Kidney (tissue), 14 donors: ENCODE data around the gene MAP2K7. TPM values are rescaled to one million over a fixed set of nuclear protein-coding genes. Genes with fewer than 3 reads are reported as not detected.

ENCODE experiments used
- DNase-seq, 5 donors: peaks; one replicate each; pipeline ENCODE4 v3.0.0-alpha.2; 2013 to 2020
- FAIRE-seq: peaks from 2 replicates; lab custom pipeline; 2012; peaks lifted over from hg19 to GRCh38; lab: Jason Lieb, UNC
- H3K27ac ChIP-seq, 2 donors: one replicate each; pipeline ENCODE4 v1.7.0; 2013; ENCODE audit warnings: low read depth in 2 of 2, low read length in 2 of 2, inconsistent platforms in 1 of 2
- H3K27me3 ChIP-seq: one replicate; pipeline ENCODE4 v1.7.1; 2013; ENCODE audit warnings: low read length, inconsistent platforms; ENCODE audit not compliant: control insufficient read depth, insufficient read depth
- H3K36me3 ChIP-seq, 3 donors: one replicate each; pipeline versions ENCODE4 v1.7.0 to v1.7.1; 2013; ENCODE audit warnings: low read length in 3 of 3, control low read depth in 1 of 3, inconsistent platforms in 1 of 3; ENCODE audit not compliant: insufficient read depth in 3 of 3, control insufficient read depth in 2 of 3
- H3K4me1 ChIP-seq, 3 donors: one replicate each; pipeline versions ENCODE4 v1.7.0 to v1.7.1; 2013; ENCODE audit warnings: low read length in 3 of 3, inconsistent platforms in 1 of 3, low read depth in 1 of 3; ENCODE audit not compliant: control insufficient read depth in 2 of 3, insufficient read depth in 2 of 3
- H3K4me3 ChIP-seq, 3 donors: one replicate each; pipeline versions ENCODE4 v1.7.0 to v1.8.1; 2013; ENCODE audit warnings: low read length in 3 of 3, control low read depth in 1 of 3, inconsistent platforms in 1 of 3
- H3K9ac ChIP-seq, 3 donors: one replicate each; pipeline versions ENCODE4 v1.7.0 to v1.7.1; 2013; ENCODE audit warnings: low read length in 3 of 3, control low read depth in 1 of 3, inconsistent platforms in 1 of 3
- H3K9me3 ChIP-seq, 3 donors: one replicate each; pipeline versions ENCODE4 v1.7.0 to v1.7.1; 2013; ENCODE audit warnings: low read length in 3 of 3, control low read depth in 1 of 3, inconsistent platforms in 1 of 3; ENCODE audit not compliant: control insufficient read depth in 2 of 3, insufficient read depth in 1 of 3
- intact Hi-C: fragments of 100-400 bp; cut with DNase I; formaldehyde crosslinking; loops from one replicate; pipeline ENCODE4 v1.11.1; 2022
- polyA plus RNA-seq: library from polyadenylated mRNA; stranded (reverse); fragments of 350-450 nt; fragmentation: Illumina TruSeq; extraction: RNeasy Lipid Tissue Mini Kit (QIAGEN cat#74804); gene quantifications from one replicate; pipeline ENCODE4 v1.2.3, GENCODE V29; 2014; ENCODE audit warnings: low read depth, low replicate concordance; ENCODE audit not compliant: insufficient read depth
- total RNA-seq: library from RNA; stranded (reverse); fragmentation: NEBNext Ultra II Directional; extraction: Animal tissue kit (Norgen Biotek cat#: 25700); gene quantifications from one replicate; pipeline ENCODE4 v1.2.1, GENCODE V29; 2021
- TF ChIP-seq, protein P1 (sequence below): IDR thresholded peaks from 3 replicates; pipeline ENCODE4 v1.5.1; 2012; ENCODE audit warnings: mild to moderate bottlenecking, moderate library complexity, borderline replicate concordance; ENCODE audit not compliant: insufficient read depth; ENCODE audit errors: extremely low read depth
- donor health status: control.
- donor health status: control.
- donor health status: control.
- donor health status: control.
- donor health status: control.
- donor health status: DM: yes; HTN: yes; CAD: no.
- donor health status: Normal renal cell carcinoma (clear cell type).

Gene MAP2K7
- total and polyA plus RNA-seq, 2 donors from 2014 or later, result 16.7 to 37.0 TPM

DNA sequence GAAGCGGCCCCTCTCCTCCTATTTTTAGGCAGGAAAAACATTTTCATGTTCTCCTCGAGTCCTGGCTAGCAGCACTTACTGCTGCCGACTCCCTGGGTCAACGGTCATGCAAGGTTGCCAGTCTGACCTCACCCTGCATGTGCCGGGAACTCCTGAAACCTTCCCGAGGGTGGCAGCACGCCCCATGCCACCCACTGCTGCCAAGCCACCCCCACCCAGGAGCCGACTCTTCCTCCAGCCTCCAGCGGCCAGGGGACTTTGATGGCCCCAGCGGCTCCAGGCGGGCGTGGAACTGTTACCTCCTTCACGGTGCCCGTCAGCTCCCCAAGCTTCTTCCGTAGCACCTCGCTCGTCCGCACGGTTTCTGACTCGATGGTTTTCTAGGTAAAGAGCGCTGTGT is 31.1 kb downstream of the MAP2K7 start:
- no peak overlapping the region for H3K4me3 ChIP-seq
- H3K36me3 ChIP-seq, result peaks cover 0 to 37% (median 26%) of the 10 kb centered on the region in 3 donors
- H3K27me3 ChIP-seq, result no peaks in the 10 kb centered on the region
- H3K27ac ChIP-seq, result no peak overlapping the region
- no peaks in the 10 kb centered on the region for H3K9me3 ChIP-seq
- intact Hi-C loops, result no loop called here
- FAIRE-seq (no peak), DNase-seq (peak in 1 of 5 donors; percentile 66)
- no peaks in the 10 kb centered on the region for H3K4me1 ChIP-seq
- no peak overlapping the region for H3K9ac ChIP-seq
- TF ChIP-seq, protein P1, sequence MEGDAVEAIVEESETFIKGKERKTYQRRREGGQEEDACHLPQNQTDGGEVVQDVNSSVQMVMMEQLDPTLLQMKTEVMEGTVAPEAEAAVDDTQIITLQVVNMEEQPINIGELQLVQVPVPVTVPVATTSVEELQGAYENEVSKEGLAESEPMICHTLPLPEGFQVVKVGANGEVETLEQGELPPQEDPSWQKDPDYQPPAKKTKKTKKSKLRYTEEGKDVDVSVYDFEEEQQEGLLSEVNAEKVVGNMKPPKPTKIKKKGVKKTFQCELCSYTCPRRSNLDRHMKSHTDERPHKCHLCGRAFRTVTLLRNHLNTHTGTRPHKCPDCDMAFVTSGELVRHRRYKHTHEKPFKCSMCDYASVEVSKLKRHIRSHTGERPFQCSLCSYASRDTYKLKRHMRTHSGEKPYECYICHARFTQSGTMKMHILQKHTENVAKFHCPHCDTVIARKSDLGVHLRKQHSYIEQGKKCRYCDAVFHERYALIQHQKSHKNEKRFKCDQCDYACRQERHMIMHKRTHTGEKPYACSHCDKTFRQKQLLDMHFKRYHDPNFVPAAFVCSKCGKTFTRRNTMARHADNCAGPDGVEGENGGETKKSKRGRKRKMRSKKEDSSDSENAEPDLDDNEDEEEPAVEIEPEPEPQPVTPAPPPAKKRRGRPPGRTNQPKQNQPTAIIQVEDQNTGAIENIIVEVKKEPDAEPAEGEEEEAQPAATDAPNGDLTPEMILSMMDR, result no peak

DNA sequence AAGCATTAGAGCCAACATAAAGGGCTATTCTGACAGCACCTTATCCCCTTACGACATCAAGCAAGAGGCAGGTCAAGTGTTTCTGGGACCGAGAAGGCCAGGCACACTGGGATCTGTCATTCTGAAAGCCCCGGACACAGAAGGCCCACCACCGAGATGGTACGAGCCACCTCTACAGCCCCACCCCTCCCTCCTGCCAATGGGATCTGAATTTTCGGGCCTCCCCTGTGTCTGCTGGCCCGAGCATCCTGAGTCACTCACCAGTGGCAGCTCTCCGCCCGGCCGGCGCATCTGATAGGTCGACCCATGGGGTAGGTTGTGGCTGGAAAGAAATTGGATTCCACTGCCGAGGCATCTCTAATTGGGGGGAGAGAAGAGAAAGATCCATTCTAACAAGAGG is 37.2 kb downstream of the MAP2K7 start:
- intact Hi-C loops, result no loop called here
- H3K36me3 ChIP-seq, result peaks cover 0 to 8% (median 3%) of the 10 kb centered on the region in 3 donors
- no peaks in the 10 kb centered on the region for H3K9me3 ChIP-seq
- peaks cover 0 to 13% (median 5%) of the 10 kb centered on the region in 3 donors for H3K4me1 ChIP-seq
- H3K27ac ChIP-seq, result no peak overlapping the region
- DNase-seq (peak in 1 of 5 donors; percentile 56), FAIRE-seq (no peak)
- TF ChIP-seq, protein P1, result no peak
- H3K27me3 ChIP-seq, result no peaks in the 10 kb centered on the region
- no peak overlapping the region for H3K4me3 ChIP-seq
- H3K9ac ChIP-seq, result no peak overlapping the region

DNA sequence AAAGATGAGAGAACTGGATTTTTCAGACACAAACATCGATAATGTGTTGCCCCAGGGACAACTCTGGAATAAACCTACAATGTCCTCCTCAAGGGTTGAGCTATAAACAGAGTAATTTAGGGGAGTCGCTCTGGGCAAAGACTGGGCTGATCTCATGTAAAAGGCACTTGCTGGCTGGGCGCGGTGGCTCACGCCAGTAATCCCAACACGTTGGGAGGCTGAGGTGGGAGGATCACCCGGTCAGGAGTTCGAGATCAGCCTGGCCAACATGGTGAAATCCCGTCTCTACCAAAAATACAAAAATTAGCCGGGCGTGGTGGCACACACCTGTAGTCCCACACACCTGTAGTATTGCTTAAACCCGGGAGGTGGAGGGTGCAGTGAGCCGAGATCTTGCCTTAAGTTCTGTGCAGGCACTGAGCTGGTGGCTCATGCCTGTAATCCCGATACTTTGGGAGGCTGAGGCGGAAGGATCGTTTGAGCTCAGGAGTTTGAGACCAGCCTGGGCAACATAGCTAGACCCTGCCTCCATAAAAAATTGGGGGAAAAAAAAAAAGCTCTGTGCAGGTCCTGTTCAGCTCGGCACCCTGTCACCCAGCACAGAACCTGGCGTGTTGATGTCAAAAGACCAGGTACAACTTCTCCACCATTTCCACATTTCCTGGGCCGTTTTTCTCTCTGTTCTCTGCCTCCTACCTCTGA is 38.4 kb downstream of the MAP2K7 start:
- TF ChIP-seq, protein P1, result no peak
- Histone ChIP-seq H3K4me3 (peak overlapping the region in 1 of 3 donors; percentile 70), H3K27ac (no peak overlapping the region), H3K9ac (no peak overlapping the region), H3K36me3 (peaks cover 0 to 7% (median 3%) of the 10 kb centered on the region in 3 donors), H3K27me3 (no peaks in the 10 kb centered on the region), H3K9me3 (no peaks in the 10 kb centered on the region), H3K4me1 (peaks cover 0 to 13% (median 5%) of the 10 kb centered on the region in 3 donors)
- DNase-seq, result peak in 1 of 5 donors; percentile 52
- no peak for FAIRE-seq
- intact Hi-C loops, result no loop called here
